Mononuclear cell (primary cell): ENCODE data around the gene LRRC3. TPM values are rescaled to one million over a fixed set of nuclear protein-coding genes. Genes with fewer than 3 reads are reported as not detected.
A peak's percentile ranks its signal among the peaks of the same experiment; 100 is the strongest.
"Not testable (repeated sequence)": the region's sequence is repeated elsewhere in the genome, so short reads cannot be mapped to it uniquely, and the experiment has no call there.

Source experiments
- H3K27me3 ChIP-seq: 2 replicates; pipeline ENCODE4 v1.6.0; 2011; ENCODE audit warnings: low read length, control low read depth; ENCODE audit not compliant: insufficient read depth
- H3K4me1 ChIP-seq: 2 replicates; pipeline ENCODE4 v1.5.1; 2011; ENCODE audit warnings: mild to moderate bottlenecking, low read length, control low read depth; ENCODE audit not compliant: insufficient read depth
- H3K4me3 ChIP-seq: 2 replicates; pipeline ENCODE4 v1.5.1; 2011; ENCODE audit warnings: mild to moderate bottlenecking, low read length, moderate library complexity
- H3K9me3 ChIP-seq: 2 replicates; pipeline ENCODE4 v1.5.1; 2011; ENCODE audit warnings: low read depth, mild to moderate bottlenecking, control low read depth, low read length
- total RNA-seq: library from RNA; depleted of rRNA; stranded (reverse); fragments of >200 nt; gene quantifications from one replicate; pipeline ENCODE4 v1.2.3, GENCODE V29; 2012

Gene LRRC3
- 0.31 TPM for total RNA-seq

GRCh38 chr21:44454747-44455523 lies at the start of gene LRRC3:
Gene LRRC3 (plus strand): TSS chr21:44455510. CDS start chr21:44456645, 1,135 bp downstream.
- Histone ChIP-seq H3K27me3 (no peaks in the 10 kb centered on the region), H3K4me1 (peaks cover 7% of the 10 kb centered on the region), H3K4me3 (peak within 1 kb of the TSS; percentile 55), H3K9me3 (no peaks in the 10 kb centered on the region)

- Histone ChIP-seq H3K9me3 (no peaks in the 10 kb centered on the region), H3K4me1 (no peaks in the 10 kb centered on the region)
These were observed 49.1 kb upstream of the LRRC3 start for GRCh38 chr21:44405948-44406872.

GRCh38 chr21:44406953-44407352 lies 48.4 kb upstream of the LRRC3 start:
- Histone ChIP-seq H3K4me1 (no peaks in the 10 kb centered on the region), H3K9me3 (no peaks in the 10 kb centered on the region), H3K4me3 (no peak overlapping the region), H3K27me3 (no peaks in the 10 kb centered on the region)

More at GRCh38 chr21:44405948-44406872, 49.1 kb upstream of the LRRC3 start:
- no peaks in the 10 kb centered on the region for H3K27me3 ChIP-seq
- H3K4me3 ChIP-seq: no peak overlapping the region

- H3K9me3 ChIP-seq: no peaks in the 10 kb centered on the region
- no peak overlapping the region for H3K4me3 ChIP-seq
- no peaks in the 10 kb centered on the region for H3K27me3 ChIP-seq
- no peaks in the 10 kb centered on the region for H3K4me1 ChIP-seq
These were observed 47.8 kb upstream of the LRRC3 start for GRCh38 chr21:44407493-44407892.

GRCh38 chr21:44408226-44408625 lies 47.1 kb upstream of the LRRC3 start:
- no peaks in the 10 kb centered on the region for H3K27me3 ChIP-seq
- H3K4me1 ChIP-seq: no peaks in the 10 kb centered on the region
- H3K9me3 ChIP-seq: no peaks in the 10 kb centered on the region
- no peak overlapping the region for H3K4me3 ChIP-seq

GRCh38 chr21:44413566-44414290 lies 41.6 kb upstream of the LRRC3 start:
- Histone ChIP-seq H3K4me1 (no peaks in the 10 kb centered on the region), H3K9me3 (no peaks in the 10 kb centered on the region), H3K4me3 (no peak overlapping the region), H3K27me3 (no peaks in the 10 kb centered on the region)

- no peak overlapping the region for H3K4me3 ChIP-seq
- H3K4me1 ChIP-seq: no peaks in the 10 kb centered on the region
- H3K27me3 ChIP-seq: no peaks in the 10 kb centered on the region
- H3K9me3 ChIP-seq: no peaks in the 10 kb centered on the region
These were observed 40.8 kb upstream of the LRRC3 start for GRCh38 chr21:44414291-44415072.

GRCh38 chr21:44415073-44416025 lies 40.0 kb upstream of the LRRC3 start:
- Histone ChIP-seq H3K4me1 (no peaks in the 10 kb centered on the region), H3K9me3 (no peaks in the 10 kb centered on the region), H3K4me3 (no peak overlapping the region), H3K27me3 (no peaks in the 10 kb centered on the region)

- no peaks in the 10 kb centered on the region for H3K27me3 ChIP-seq
- no peaks in the 10 kb centered on the region for H3K9me3 ChIP-seq
- no peaks in the 10 kb centered on the region for H3K4me1 ChIP-seq
- H3K4me3 ChIP-seq: no peak overlapping the region
These were observed 39.1 kb upstream of the LRRC3 start for GRCh38 chr21:44416193-44416592.

GRCh38 chr21:44417621-44418107 lies 37.6 kb upstream of the LRRC3 start:
- not testable (repeated sequence) for H3K4me1 ChIP-seq, H3K27me3 ChIP-seq, H3K9me3 ChIP-seq, H3K4me3 ChIP-seq

GRCh38 chr21:44418108-44418875 lies 37.0 kb upstream of the LRRC3 start:
- H3K4me1 ChIP-seq: no peaks in the 10 kb centered on the region
- H3K27me3 ChIP-seq: no peaks in the 10 kb centered on the region
- H3K9me3 ChIP-seq: no peaks in the 10 kb centered on the region
- no peak overlapping the region for H3K4me3 ChIP-seq

GRCh38 chr21:44418876-44419230 lies 36.5 kb upstream of the LRRC3 start:
- H3K4me3 ChIP-seq: no peak overlapping the region
- no peaks in the 10 kb centered on the region for H3K4me1 ChIP-seq
- no peaks in the 10 kb centered on the region for H3K9me3 ChIP-seq
- H3K27me3 ChIP-seq: no peaks in the 10 kb centered on the region

GRCh38 chr21:44419679-44420078 lies 35.6 kb upstream of the LRRC3 start:
- Histone ChIP-seq H3K27me3 (no peaks in the 10 kb centered on the region), H3K4me1 (no peaks in the 10 kb centered on the region), H3K9me3 (no peaks in the 10 kb centered on the region), H3K4me3 (no peak overlapping the region)
